Activated naive CD4-positive, alpha-beta T cell treated with anti-CD3 and anti-CD28 coated beads, Interleukin-2, amount 10 ng/mL, durations not matched to agents 7 days and 5 days (primary cell): ENCODE measurements around the gene SMIM43.
"Not testable (repeated sequence)": the region's sequence is repeated elsewhere in the genome, so short reads cannot be mapped to it uniquely, and the experiment has no call there.

Experiments used
- CTCF ChIA-PET: fragments of 350-600 bp; sonication (Branson Sonifier 250); formaldehyde crosslinking; loops from one replicate; lab custom pipeline; 2021; ENCODE audit warnings: antibody characterized with exemption; lab: Charles Lee
- DNase-seq: peaks from one replicate; pipeline ENCODE4 v3.0.0-alpha.2; 2020
- H3K27ac Mint-ChIP-seq: one replicate; pipeline ENCODE4 v1.8.0; 2021; ENCODE audit warnings: mild to moderate bottlenecking, moderate library complexity, mixed read lengths
- H3K27me3 Mint-ChIP-seq: one replicate; pipeline ENCODE4 v1.8.0; 2021; ENCODE audit warnings: mild to moderate bottlenecking, mixed read lengths
- H3K36me3 Mint-ChIP-seq: one replicate; pipeline ENCODE4 v1.8.0; 2021; ENCODE audit warnings: mixed read lengths
- H3K4me1 Mint-ChIP-seq: one replicate; pipeline ENCODE4 v1.8.0; 2021; ENCODE audit warnings: mixed read lengths
- H3K4me3 Mint-ChIP-seq: one replicate; pipeline ENCODE4 v1.8.0; 2021; ENCODE audit warnings: mild to moderate bottlenecking, moderate library complexity, mixed read lengths
- H3K9me3 Mint-ChIP-seq: one replicate; pipeline ENCODE4 v1.8.0; 2021; ENCODE audit warnings: mixed read lengths

SMIM43 gene

GRCh38 chr4:121769341-121769740, 4.4 kb upstream of the SMIM43 start:
- CTCF ChIA-PET = no interaction called here
- Mint-ChIP-seq H3K9me3 (no peaks in the 10 kb centered on the region), H3K4me3 (no peak overlapping the region), H3K27me3 (peaks cover 71% of the 10 kb centered on the region), H3K4me1 (peaks cover 6% of the 10 kb centered on the region), H3K36me3 (no peaks in the 10 kb centered on the region), H3K27ac (no peak overlapping the region)
- DNase-seq = no peak

- peaks cover 77% of the 10 kb centered on the region for H3K27me3 Mint-ChIP-seq
- DNase-seq = no peak
- CTCF ChIA-PET = no interaction called here
- H3K4me1 Mint-ChIP-seq = peaks cover 12% of the 10 kb centered on the region
- no peak overlapping the region for H3K4me3 Mint-ChIP-seq
- H3K9me3 Mint-ChIP-seq = no peaks in the 10 kb centered on the region
- H3K36me3 Mint-ChIP-seq = no peaks in the 10 kb centered on the region
- no peak overlapping the region for H3K27ac Mint-ChIP-seq
Measured at GRCh38 chr4:121767166-121767565, 2.2 kb upstream of the SMIM43 start.

GRCh38 chr4:121765971-121766538, 1.1 kb upstream of the SMIM43 start:
- H3K4me1 Mint-ChIP-seq = peaks cover 12% of the 10 kb centered on the region
- CTCF ChIA-PET = interaction anchor here (0.6 kb wide), 1 partner anchor 31 kb away, joined by 3 read pairs; no protein-coding TSS in a partner anchor
- H3K9me3 Mint-ChIP-seq = no peaks in the 10 kb centered on the region
- DNase-seq = no peak
- H3K27me3 Mint-ChIP-seq = peaks cover 70% of the 10 kb centered on the region
- no peak overlapping the region for H3K4me3 Mint-ChIP-seq
- H3K27ac Mint-ChIP-seq = no peak overlapping the region
- H3K36me3 Mint-ChIP-seq = no peaks in the 10 kb centered on the region

GRCh38 chr4:121765368-121765705, 373 bp upstream of the SMIM43 start:
- Mint-ChIP-seq H3K27me3 (peaks cover 67% of the 10 kb centered on the region), H3K9me3 (no peaks in the 10 kb centered on the region), H3K27ac (no peak overlapping the region), H3K36me3 (no peaks in the 10 kb centered on the region), H3K4me1 (peaks cover 12% of the 10 kb centered on the region), H3K4me3 (peak overlapping the region; percentile 47)
- CTCF ChIA-PET = no interaction called here
- DNase-seq = no peak

- no peak for DNase-seq
- H3K36me3 Mint-ChIP-seq = no peaks in the 10 kb centered on the region
- H3K27ac Mint-ChIP-seq = no peak overlapping the region
- H3K9me3 Mint-ChIP-seq = no peaks in the 10 kb centered on the region
- peaks cover 12% of the 10 kb centered on the region for H3K4me1 Mint-ChIP-seq
- peak overlapping the region; percentile 60 for H3K4me3 Mint-ChIP-seq
- CTCF ChIA-PET = no interaction called here
- peaks cover 71% of the 10 kb centered on the region for H3K27me3 Mint-ChIP-seq
Measured at GRCh38 chr4:121764303-121764701, 662 bp downstream of the SMIM43 start.

- DNase-seq = no peak
- Mint-ChIP-seq H3K4me3 (no peak overlapping the region), H3K9me3 (no peaks in the 10 kb centered on the region), H3K27ac (no peak overlapping the region), H3K4me1 (peaks cover 9% of the 10 kb centered on the region), H3K27me3 (peaks cover 42% of the 10 kb centered on the region), H3K36me3 (no peaks in the 10 kb centered on the region)
- CTCF ChIA-PET = no interaction called here
Measured at GRCh38 chr4:121760205-121760604, 4.8 kb downstream of the SMIM43 start.

GRCh38 chr4:121758925-121759568, 5.9 kb downstream of the SMIM43 start:
- no peaks in the 10 kb centered on the region for H3K36me3 Mint-ChIP-seq
- no peak overlapping the region for H3K27ac Mint-ChIP-seq
- CTCF ChIA-PET = interaction anchor here (0.5 kb wide), 1 partner anchor 129 kb away, joined by 3 read pairs; no protein-coding TSS in a partner anchor
- H3K4me3 Mint-ChIP-seq = no peak overlapping the region
- peaks cover 4% of the 10 kb centered on the region for H3K4me1 Mint-ChIP-seq
- H3K27me3 Mint-ChIP-seq = peaks cover 38% of the 10 kb centered on the region
- DNase-seq = no peak
- H3K9me3 Mint-ChIP-seq = no peaks in the 10 kb centered on the region

- peaks cover 24% of the 10 kb centered on the region for H3K27me3 Mint-ChIP-seq
- CTCF ChIA-PET = not testable (repeated sequence)
Measured at GRCh38 chr4:121752142-121752541, 12.8 kb downstream of the SMIM43 start.

GRCh38 chr4:121749225-121749624, 15.7 kb downstream of the SMIM43 start:
- CTCF ChIA-PET = no interaction called here
- Mint-ChIP-seq H3K4me3 (no peak overlapping the region), H3K27ac (no peak overlapping the region), H3K4me1 (no peaks in the 10 kb centered on the region), H3K27me3 (peaks cover 18% of the 10 kb centered on the region), H3K36me3 (no peaks in the 10 kb centered on the region), H3K9me3 (peaks cover 1% of the 10 kb centered on the region)
- no peak for DNase-seq

More at GRCh38 chr4:121752142-121752541, 12.8 kb downstream of the SMIM43 start:
- not testable (repeated sequence) for H3K36me3 Mint-ChIP-seq, H3K4me3 Mint-ChIP-seq, H3K9me3 Mint-ChIP-seq, H3K4me1 Mint-ChIP-seq, H3K27ac Mint-ChIP-seq, DNase-seq

GRCh38 chr4:121742794-121743193, 22.2 kb downstream of the SMIM43 start:
- H3K27ac Mint-ChIP-seq = no peak overlapping the region
- DNase-seq = no peak
- H3K4me1 Mint-ChIP-seq = no peaks in the 10 kb centered on the region
- CTCF ChIA-PET = no interaction called here
- H3K27me3 Mint-ChIP-seq = peaks cover 5% of the 10 kb centered on the region
- H3K36me3 Mint-ChIP-seq = no peaks in the 10 kb centered on the region
- no peak overlapping the region for H3K4me3 Mint-ChIP-seq
- H3K9me3 Mint-ChIP-seq = peaks cover 1% of the 10 kb centered on the region

- no peak for DNase-seq
- H3K36me3 Mint-ChIP-seq = no peaks in the 10 kb centered on the region
- CTCF ChIA-PET = no interaction called here
- H3K4me1 Mint-ChIP-seq = no peaks in the 10 kb centered on the region
- peaks cover 1% of the 10 kb centered on the region for H3K9me3 Mint-ChIP-seq
- peaks cover 5% of the 10 kb centered on the region for H3K27me3 Mint-ChIP-seq
- no peak overlapping the region for H3K27ac Mint-ChIP-seq
- no peak overlapping the region for H3K4me3 Mint-ChIP-seq
Measured at GRCh38 chr4:121741751-121742150, 23.2 kb downstream of the SMIM43 start.

- CTCF ChIA-PET = no interaction called here
Measured at GRCh38 chr4:121740796-121741409, 24.1 kb downstream of the SMIM43 start.

GRCh38 chr4:121739575-121739974, 25.4 kb downstream of the SMIM43 start:
- CTCF ChIA-PET = no interaction called here
- Mint-ChIP-seq H3K36me3 (no peaks in the 10 kb centered on the region), H3K4me1 (no peaks in the 10 kb centered on the region), H3K27me3 (peaks cover 5% of the 10 kb centered on the region), H3K9me3 (no peaks in the 10 kb centered on the region), H3K4me3 (no peak overlapping the region), H3K27ac (no peak overlapping the region)
- DNase-seq = no peak

More at GRCh38 chr4:121740796-121741409, 24.1 kb downstream of the SMIM43 start:
- Mint-ChIP-seq H3K36me3 (no peaks in the 10 kb centered on the region), H3K4me1 (no peaks in the 10 kb centered on the region), H3K4me3 (no peak overlapping the region), H3K9me3 (peaks cover 1% of the 10 kb centered on the region), H3K27ac (no peak overlapping the region), H3K27me3 (peaks cover 5% of the 10 kb centered on the region)
- no peak for DNase-seq

GRCh38 chr4:121738780-121739535, 26.0 kb downstream of the SMIM43 start:
- Mint-ChIP-seq H3K9me3 (no peaks in the 10 kb centered on the region), H3K4me3 (no peak overlapping the region), H3K27ac (no peak overlapping the region), H3K36me3 (no peaks in the 10 kb centered on the region), H3K4me1 (no peaks in the 10 kb centered on the region), H3K27me3 (peaks cover 5% of the 10 kb centered on the region)
- DNase-seq = no peak
- CTCF ChIA-PET = no interaction called here
